ENCODE data around the gene RBFOX1. TPM values are rescaled to one million over a fixed set of nuclear protein-coding genes. Genes with fewer than 3 reads are reported as not detected.

RBFOX1 gene
- total RNA-seq, 4 donors from 2014 or later, result 0.08 to 0.32 TPM; not detected in 2

DNA sequence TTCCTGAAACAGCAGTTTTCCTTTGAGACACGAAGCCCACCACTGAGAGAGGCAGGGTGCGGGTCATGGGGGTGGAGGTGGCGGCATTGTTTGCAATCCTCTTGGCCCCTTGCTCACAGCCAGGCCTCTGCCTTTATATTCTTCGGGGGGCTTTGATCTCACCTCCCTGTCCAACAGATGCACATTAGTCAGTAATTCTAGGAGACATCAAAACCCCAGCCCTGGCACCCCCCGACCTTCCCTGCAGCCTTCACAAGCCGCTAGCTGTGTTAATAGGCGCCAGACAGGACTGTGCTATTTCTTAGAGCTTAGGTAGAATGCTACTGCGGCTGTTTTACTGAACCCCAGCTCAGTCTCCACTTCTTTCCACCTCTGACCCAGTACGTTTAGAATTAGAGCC, 212.6 kb downstream of the RBFOX1 start:
- WGBS, result 62% methylated on average over 9 of the region's 9 CpGs
- Histone ChIP-seq H3K27ac (no peak overlapping the region), H3K36me3 (no peaks in the 10 kb centered on the region), H3K4me3 (no peak overlapping the region), H3K27me3 (no peaks in the 10 kb centered on the region), H3K9me3 (no peaks in the 10 kb centered on the region), H3K4me1 (no peaks in the 10 kb centered on the region)
- TF ChIP-seq POLR2AphosphoS5 (IDR thresholded peaks at IDR 0.05) (no peak), POLR2A (IDR thresholded peaks at IDR 0.05) (no peak), EP300 (IDR thresholded peaks at IDR 0.05) (no peak)
- TF ChIP-seq, protein P1, sequence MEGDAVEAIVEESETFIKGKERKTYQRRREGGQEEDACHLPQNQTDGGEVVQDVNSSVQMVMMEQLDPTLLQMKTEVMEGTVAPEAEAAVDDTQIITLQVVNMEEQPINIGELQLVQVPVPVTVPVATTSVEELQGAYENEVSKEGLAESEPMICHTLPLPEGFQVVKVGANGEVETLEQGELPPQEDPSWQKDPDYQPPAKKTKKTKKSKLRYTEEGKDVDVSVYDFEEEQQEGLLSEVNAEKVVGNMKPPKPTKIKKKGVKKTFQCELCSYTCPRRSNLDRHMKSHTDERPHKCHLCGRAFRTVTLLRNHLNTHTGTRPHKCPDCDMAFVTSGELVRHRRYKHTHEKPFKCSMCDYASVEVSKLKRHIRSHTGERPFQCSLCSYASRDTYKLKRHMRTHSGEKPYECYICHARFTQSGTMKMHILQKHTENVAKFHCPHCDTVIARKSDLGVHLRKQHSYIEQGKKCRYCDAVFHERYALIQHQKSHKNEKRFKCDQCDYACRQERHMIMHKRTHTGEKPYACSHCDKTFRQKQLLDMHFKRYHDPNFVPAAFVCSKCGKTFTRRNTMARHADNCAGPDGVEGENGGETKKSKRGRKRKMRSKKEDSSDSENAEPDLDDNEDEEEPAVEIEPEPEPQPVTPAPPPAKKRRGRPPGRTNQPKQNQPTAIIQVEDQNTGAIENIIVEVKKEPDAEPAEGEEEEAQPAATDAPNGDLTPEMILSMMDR (IDR thresholded peaks at IDR 0.05), result no peak
- no peak for DNase-seq (ENCODE audit: low spot score in 2 of 2)

DNA sequence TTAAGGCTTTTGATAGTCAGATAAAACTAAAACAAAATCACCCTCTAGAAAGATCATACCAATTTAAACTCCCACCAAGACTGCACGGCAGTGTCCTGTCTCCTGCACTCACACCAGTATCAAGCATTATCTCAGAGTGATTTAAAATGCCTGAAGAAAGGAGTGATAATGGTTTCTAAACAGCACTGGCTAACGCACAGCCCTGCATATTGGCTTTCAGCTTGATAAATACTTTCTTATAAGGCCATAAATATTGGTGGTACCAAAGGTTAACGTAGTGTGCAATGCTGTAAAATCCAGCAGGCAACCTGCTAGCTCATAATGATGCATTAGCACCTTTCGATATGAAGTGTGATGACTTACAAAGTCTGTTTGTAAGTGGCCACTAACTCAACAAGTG, 214.3 kb downstream of the RBFOX1 start:
- Histone ChIP-seq H3K27me3 (no peaks in the 10 kb centered on the region), H3K9me3 (no peaks in the 10 kb centered on the region), H3K36me3 (no peaks in the 10 kb centered on the region), H3K27ac (no peak overlapping the region), H3K4me1 (no peaks in the 10 kb centered on the region), H3K4me3 (no peak overlapping the region)
- TF ChIP-seq, protein P1 (IDR thresholded peaks at IDR 0.05), result no peak
- TF ChIP-seq POLR2AphosphoS5 (IDR thresholded peaks at IDR 0.05) (no peak), EP300 (IDR thresholded peaks at IDR 0.05) (no peak), POLR2A (IDR thresholded peaks at IDR 0.05) (no peak)
- WGBS, result 49% methylated on average over 4 of the region's 4 CpGs
- DNase-seq (ENCODE audit: low spot score in 2 of 2), result no peak

DNA sequence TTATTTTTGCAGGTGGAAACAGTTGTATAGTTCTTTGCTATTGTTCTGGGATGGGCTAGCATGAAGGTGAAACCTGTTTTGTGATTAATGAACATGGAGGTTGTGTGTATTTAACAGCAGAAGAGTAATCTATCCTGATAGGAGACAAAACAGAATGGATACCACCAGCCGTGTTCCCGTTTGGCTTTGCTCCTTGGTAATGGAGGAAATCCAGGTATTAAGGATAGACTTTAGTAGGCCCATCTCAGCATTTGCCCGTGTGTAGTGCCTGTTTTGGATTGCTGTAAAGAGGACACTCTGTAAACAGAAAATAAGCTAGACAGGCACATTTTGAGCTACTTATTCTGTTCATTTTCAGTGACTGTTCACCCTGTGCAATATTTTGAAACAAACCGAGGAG, 215.1 kb downstream of the RBFOX1 start:
- WGBS, result 65% methylated on average over 4 of the region's 4 CpGs
- H3K36me3 ChIP-seq, result no peaks in the 10 kb centered on the region

DNA sequence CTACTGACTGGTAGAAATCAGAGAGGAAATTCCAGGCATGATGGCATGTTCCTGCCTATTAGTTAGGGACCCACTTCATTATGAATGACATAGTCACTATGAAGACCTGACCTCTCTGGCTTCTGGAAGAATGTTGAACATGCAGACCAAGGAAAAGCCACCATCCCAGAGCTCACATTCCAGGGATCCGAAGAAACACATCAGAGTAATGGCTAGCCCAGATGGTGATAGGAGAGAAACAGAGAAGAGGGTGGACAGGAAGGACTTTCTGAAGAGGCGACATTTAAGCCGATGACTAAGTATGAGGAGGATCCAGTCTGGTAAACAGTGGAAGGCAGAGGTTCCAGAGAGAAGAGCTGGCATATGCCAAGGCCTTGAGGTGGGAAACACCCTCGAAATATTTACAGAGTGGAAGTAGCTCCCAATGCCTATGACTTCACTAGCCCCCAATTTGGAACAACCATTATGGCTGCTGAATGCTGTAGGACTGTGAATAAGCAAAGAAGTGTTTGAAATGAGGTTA, 216.2 kb downstream of the RBFOX1 start:
- no peaks in the 10 kb centered on the region for H3K27me3 ChIP-seq
- WGBS, result 82% methylated on average over 4 of the region's 4 CpGs
- H3K36me3 ChIP-seq, result no peaks in the 10 kb centered on the region
- no peak overlapping the region for H3K27ac ChIP-seq
- DNase-seq (ENCODE audit: low spot score in 2 of 2), result no peak
- TF ChIP-seq, protein P1 (IDR thresholded peaks at IDR 0.05), result no peak
- TF ChIP-seq POLR2AphosphoS5 (IDR thresholded peaks at IDR 0.05) (no peak), EP300 (IDR thresholded peaks at IDR 0.05) (no peak), POLR2A (IDR thresholded peaks at IDR 0.05) (no peak)
- no peaks in the 10 kb centered on the region for H3K9me3 ChIP-seq
- no peak overlapping the region for H3K4me3 ChIP-seq
- no peaks in the 10 kb centered on the region for H3K4me1 ChIP-seq

More for the DNA sequence above, 215.1 kb downstream of the RBFOX1 start:
- DNase-seq (ENCODE audit: low spot score in 2 of 2), result no peak
- Histone ChIP-seq H3K4me1 (no peaks in the 10 kb centered on the region), H3K9me3 (no peaks in the 10 kb centered on the region), H3K27ac (no peak overlapping the region), H3K4me3 (no peak overlapping the region), H3K27me3 (no peaks in the 10 kb centered on the region)
- TF ChIP-seq, protein P1 (IDR thresholded peaks at IDR 0.05), result no peak
- TF ChIP-seq POLR2AphosphoS5 (IDR thresholded peaks at IDR 0.05) (no peak), POLR2A (IDR thresholded peaks at IDR 0.05) (no peak), EP300 (IDR thresholded peaks at IDR 0.05) (no peak)

DNA sequence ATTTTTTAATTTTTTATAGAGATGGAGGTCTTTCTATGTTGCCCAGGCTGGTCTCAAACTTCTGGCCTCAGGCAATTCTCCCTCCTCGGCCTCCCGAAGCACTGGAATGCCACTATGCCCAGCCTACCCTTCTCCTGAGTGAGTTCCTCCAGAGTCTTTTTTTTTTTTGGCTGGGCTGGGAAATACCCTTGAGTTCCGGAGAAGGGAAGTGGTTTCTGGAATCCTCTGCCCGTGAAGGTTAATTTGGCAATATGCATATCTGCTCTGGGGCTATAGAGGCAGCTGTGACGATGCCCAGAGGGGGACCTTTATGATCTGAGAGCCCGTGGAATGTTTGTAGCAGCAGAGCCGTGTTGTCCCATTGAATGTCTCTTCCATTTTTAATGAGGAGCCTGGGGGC, 217.5 kb downstream of the RBFOX1 start:
- DNase-seq (ENCODE audit: low spot score in 2 of 2), result no peak
- 51% methylated on average over 7 of the region's 7 CpGs for WGBS
- no peaks in the 10 kb centered on the region for H3K36me3 ChIP-seq
- no peak overlapping the region for H3K27ac ChIP-seq
- TF ChIP-seq, protein P1 (IDR thresholded peaks at IDR 0.05), result no peak
- no peak for TF ChIP-seq POLR2A (IDR thresholded peaks at IDR 0.05)
- no peak for TF ChIP-seq EP300 (IDR thresholded peaks at IDR 0.05)
- no peak for TF ChIP-seq POLR2AphosphoS5 (IDR thresholded peaks at IDR 0.05)
- H3K4me1 ChIP-seq, result no peaks in the 10 kb centered on the region
- H3K27me3 ChIP-seq, result no peaks in the 10 kb centered on the region
- H3K9me3 ChIP-seq, result no peaks in the 10 kb centered on the region
- no peak overlapping the region for H3K4me3 ChIP-seq
